IPS-11a (cell line): ENCODE data around the gene C19orf25.
A peak's percentile ranks its signal among the peaks of the same experiment; 100 is the strongest.

Source experiments
- H3K4me3 ChIP-seq: one replicate; pipeline ENCODE4 v1.5.1; 2013; ENCODE audit warnings: low read depth, low read length, control low read depth

Gene C19orf25

DNA sequence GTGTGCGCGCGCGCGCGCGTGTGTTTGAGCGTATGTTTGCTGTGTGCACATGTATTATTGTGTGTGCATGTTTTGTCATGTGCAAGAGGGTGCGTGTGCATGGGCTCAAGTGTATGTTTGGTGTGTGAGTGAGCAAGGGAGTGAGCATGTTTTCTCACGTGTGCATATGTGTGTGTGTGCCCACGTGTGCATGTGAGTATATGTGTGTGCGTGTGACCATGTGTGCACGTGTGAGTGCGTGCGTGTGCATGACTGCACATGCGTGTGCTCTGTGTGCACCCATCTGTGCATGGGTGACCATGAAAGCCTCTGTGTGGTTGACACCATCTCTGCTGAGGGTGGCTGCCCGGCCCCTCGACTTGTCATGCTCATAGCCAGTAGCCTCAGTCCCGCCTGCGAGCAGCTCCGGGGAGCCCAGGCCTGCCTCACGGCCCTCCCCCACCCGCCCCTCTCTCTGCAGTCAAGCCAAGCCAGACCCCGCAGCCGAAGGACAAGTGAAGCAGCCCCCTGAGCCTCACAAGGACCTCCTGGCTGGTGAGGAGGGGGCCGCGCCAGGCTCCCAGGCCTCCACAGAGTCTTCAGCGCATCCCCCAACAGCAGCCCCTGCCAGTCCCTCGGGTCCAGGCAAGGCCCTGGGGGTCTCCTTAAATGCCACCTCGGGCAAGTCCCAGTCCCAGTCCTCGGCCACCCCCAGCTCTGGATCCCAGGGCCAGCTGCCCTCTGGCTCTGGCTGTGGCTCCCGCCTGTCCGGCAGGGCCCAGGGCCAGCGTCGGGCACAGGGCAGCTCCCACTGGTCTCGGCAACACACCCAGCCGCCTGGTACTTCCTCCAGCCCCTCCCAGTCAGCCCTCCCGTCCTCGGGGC is 17.9 kb upstream of the C19orf25 start:
- H3K4me3 ChIP-seq: no peak overlapping the region

DNA sequence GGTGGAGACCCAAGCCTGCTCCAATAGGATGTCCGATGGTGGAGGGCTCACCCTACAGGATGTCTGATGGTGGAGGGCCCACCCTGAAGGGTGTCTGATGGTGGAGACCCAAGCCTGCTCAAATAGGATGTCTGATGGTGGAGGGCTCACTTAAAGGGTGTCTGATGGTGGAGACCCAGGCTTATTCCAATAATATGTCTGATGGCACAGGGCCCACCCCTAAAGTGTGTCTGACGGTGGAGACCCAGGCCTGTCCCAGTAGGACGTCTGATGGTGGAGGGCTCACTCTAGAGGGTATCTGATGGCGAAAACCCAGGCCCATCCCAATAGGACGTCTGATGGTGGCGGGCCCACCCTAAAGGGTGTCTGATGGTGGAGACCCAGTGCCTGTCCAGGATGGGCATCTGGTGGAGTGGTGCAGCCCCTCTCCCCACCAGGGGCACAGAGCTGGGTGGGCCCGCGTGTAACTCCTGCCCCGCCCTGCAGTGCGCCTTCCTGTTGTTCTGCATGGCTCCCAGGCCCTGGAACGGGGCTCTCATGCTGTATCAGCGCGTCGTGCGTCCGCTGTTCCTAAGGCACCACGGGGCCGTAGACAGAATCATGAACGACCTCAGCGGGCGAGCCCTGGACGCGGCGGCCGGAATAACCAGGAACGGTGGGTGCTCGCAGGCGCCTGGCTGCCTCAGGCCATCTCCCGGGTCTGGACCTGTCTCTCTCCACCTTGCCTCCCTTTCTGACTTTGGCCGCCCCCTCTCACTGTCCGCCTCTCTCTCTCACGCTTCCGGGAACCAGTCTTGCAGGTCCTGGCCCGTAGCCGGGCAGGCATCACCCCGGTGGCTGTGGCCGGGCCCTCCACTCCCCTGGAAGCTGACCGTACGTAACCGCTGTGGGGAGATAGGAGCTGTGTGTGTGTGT is 17.0 kb upstream of the C19orf25 start:
- H3K4me3 ChIP-seq: no peak overlapping the region

GRCh38 chr19:1495051-1495798 is 16.2 kb upstream of the C19orf25 start:
- no peak overlapping the region for H3K4me3 ChIP-seq

DNA sequence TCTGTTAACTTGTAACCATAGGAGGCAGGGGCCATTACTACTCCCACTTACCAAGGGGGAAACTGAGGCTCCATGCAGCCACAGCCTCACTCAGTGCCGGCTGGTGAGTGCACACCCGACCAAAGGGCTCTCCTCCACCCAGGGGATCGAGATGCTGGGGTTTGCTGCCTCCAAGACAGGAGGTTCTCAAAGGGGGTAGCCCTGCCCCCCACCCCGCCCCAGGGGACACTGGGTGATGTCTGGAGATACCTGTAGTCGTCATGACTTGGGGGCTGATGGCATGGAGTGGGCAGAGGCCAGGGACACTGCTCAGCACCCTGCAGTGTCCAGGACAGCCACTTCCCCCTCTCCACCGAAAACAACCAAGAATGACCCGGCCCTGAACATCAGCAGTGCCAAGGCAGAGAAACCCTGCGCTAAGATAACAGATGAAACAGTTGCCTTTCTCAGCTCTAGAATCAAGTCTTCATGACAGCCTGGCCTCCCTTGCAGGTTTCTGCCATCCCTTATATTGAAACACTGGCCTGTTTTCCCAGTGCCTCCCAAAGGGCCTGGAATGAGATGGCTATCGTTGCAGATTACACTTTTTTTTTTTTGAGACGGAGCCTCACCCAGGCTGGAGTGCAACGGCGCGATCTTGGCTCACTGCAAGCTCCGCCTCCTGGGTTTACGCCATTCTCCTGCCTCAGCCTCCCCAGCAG is 15.2 kb upstream of the C19orf25 start:
- H3K4me3 ChIP-seq: no peak overlapping the region

DNA sequence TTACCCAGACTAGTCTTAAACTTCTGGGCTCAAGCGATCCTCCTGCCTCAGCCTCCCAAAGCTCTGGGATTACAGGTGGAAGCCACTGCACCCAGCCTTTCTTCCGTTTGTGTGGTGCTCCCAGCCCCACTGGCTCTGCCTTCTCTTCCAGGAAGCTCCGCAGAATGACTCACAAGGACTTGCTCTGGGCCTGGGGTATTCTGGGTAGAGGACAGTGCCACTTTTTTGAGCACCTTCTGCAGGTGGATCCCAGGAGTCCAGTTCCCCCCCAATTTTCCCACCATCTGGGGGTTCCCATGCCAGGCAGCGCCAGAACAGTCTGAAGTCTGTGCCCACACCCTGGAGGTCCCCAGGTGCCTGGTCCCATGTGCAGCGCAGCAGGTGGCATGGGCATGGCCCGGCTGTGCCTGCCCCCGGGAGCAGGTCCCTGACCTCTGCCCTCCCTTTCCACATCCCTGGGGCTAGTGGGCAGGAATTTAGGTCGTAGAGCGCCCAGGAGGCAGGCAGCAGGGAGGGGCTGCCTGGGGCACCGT is 13.5 kb upstream of the C19orf25 start:
- H3K4me3 ChIP-seq: no peak overlapping the region

- H3K4me3 ChIP-seq: peak overlapping the region; percentile 57
Observed at GRCh38 chr19:1491849-1492170, 12.8 kb upstream of the C19orf25 start.

- peak within 1 kb of the TSS; percentile 59 for H3K4me3 ChIP-seq
Observed at GRCh38 chr19:1491114-1491848, 12.3 kb upstream of the C19orf25 start, which contains the start of gene REEP6. REEP6 (plus strand) TSS chr19:1491181; CDS start chr19:1491270, 89 bp downstream.

DNA sequence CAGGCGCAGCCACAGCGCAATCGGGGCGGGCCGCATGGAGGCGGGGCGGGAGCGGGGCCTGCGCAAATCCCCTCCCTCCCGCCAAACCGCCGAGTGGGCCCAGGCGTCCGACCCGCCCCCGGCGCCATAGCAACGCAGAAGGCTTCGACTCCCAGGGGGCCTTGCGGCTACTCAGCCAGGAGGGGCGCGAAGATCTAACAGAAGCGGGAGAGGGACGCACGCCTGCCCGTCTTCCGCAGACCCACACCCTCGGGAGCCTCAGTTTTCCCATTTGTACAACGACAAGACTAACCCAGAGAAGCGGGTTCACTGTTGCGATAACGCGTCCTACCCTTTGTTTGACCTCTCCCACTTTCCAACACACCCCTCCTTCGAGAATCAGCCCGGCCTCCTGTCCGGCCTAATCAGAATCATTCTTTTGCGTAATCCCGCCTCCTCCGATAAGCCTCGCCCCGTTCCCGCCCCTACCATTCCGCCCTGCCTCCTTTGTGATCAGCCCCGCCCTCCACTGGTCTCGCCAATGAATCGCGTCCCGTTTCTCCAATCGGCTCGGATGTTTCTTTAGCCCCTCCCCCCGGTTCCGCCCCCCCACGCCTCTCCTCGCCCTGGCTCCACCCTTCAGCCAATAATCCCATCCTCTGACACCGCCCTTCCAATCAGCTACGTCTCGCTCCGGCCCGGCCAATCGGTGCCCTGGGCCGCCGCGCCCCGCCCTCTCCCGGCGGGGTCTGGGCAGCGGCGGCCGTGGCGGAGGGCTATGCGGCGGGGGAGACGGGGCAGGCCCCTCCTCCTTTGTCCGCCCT is 11.5 kb upstream of the C19orf25 start, which contains the start of gene PCSK4:
TSS of gene PCSK4 (minus strand) at position 40 of the 803 bp plus-strand sequence. CDS start at position 36, 4 bp downstream.
- peak within 1 kb of the TSS; percentile 59 for H3K4me3 ChIP-seq

DNA sequence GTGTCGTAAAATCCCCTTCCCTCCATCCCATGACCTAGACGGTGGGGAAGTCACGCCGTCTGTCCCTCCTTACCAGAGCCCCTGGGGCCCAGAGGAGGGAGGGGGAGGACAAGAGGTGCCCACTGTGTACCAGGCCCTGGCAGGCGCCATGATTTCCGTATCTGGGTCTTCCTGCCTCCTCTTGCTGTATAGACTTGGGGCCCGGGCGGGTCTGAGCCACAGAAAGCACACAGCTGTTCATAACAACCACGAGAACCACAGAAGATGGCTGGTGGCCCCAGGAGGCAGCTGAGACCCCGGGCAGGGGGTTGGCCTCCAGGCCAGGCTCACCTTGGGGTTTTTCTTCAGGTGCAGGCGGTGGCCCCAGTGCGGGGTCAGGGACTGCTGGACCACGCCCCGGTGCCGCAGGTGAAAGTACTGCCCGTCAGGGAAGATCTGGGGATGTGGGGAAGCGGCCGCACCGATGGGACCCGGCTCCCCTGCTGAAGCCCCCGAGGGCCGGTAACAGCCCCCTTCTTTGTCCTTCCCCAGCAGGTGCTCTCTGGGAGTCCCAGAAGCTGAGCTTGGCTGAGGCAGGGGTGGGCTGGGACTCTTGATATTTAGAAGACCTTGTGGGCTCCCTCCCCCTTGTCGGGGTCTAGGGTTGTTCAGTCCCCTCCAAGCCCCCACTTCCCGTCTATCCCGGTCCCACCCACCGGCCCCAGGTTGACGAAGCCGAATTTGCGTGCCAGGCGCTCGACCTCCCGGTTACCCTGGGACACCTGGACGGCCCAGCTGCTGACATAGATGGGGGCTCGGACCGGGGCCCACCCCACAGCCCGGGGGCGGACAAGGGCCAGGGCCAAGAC is 10.7 kb upstream of the C19orf25 start:
- H3K4me3 ChIP-seq: peak overlapping the region; percentile 59

DNA sequence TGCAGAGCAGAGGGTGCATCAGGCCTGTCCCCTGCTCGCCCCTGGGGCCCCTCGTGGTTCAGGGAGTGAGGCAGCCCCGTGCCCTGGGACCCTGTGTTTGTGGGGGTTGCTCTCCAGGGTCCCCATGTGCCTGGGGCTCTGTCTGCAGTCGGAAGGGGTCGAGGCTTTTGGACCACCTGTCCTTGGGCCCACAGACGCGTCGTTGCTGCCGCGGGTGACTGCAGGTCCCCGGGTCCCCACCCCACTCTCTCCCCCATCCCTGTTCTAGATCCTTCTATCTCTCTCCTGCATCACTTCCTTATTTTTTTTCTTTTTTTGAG is 9.2 kb upstream of the C19orf25 start:
- no peak overlapping the region for H3K4me3 ChIP-seq

DNA sequence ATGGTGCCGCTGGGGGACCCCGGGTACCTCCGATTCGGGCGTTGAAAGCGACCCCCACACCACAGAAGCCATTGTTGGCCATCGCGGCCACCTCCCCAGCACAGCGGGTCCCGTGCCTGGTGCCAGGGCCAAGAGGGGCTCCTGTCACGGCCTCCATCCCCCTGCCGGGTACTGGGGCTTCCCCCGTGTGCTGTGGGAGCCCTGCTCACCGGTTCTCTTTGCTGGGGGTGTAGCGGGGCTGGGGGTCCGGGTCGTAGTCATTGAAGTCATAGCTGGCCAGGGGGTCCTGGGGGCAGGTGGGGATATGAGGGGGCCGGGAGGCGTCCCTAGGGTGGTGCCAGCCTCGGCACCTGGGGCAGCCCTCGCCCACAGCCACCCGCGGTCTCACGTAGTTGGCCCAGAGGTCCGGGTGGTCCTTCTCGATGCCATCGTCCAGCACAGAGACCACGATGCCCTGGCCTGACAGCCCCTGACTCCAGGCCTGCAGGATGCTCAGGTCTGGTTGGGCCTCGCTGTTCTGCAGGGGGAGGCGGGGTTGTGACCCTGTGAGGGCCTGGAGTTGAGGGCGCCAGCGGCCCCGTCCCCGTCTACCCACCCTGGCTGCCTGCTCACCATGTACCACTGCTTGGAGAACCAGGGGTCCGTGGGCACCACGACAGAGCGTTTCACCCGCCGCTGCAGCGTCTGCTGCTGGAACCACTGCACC is 8.7 kb upstream of the C19orf25 start:
- no peak overlapping the region for H3K4me3 ChIP-seq

DNA sequence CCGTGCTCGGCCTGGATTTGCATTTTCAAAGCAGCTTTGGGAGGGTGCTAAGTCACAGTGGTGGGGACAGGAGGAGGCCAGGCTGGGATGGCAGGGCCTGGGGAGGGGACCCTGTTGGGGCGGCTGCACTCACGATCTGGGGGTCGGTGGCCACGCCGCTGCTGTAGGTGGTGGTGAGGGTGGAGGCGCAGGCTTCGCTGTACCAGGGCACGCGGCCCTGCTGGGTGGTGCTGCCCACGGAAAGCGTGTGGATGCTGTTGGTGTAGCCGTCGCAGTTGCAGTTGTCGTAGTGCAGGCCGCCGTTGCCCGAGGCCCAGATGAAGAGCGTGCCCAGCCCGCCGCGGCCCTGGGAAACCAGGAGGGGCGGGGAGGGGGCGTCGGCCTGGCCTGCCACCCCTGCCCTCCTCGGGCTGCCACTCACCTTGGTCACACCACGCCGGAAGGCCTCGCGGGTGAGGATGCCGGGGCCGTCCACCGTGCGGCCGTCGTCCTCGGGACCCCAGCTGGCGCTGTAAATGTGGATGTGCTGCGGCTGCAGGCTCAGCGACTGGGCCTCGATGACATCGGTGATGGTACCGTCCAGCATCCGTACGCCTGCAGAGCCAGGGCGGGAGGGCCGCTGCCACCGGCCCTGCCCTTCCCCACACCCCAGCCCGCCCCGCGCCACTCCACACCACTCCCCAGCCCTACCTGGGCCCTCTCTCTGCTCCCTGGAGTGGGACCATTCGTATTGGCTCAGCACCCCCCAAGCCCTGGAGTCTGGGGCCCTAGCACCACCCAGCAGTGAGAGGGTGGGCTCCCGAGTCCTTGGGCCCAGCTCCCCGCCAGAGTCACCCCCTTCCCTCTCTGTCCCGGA is 7.9 kb upstream of the C19orf25 start:
- H3K4me3 ChIP-seq: no peak overlapping the region

DNA sequence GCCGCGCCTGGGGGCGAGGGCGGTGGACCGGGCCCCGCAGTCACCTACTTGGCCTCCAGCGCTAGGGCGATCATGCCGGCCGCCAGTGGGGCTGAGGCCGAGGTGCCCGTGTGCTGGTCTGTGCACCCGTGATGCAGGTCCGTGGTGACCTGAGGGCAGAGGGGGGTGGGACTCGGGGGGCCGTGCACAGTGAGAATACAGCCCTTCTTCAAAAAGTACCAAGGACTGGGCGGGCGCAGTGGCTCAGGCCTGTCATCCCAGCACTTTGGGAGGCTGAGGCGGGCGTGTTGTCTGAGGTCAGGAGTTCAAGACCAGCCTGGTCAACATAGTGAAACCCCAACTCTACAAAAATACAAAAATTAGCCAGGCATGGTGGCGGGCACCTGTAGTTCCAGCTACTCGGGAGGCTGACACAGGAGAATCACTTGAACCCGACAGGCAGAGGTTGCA is 5.0 kb upstream of the C19orf25 start:
- H3K4me3 ChIP-seq: no peak overlapping the region

GRCh38 chr19:1483131-1483978 is 4.3 kb upstream of the C19orf25 start:
- no peak overlapping the region for H3K4me3 ChIP-seq

DNA sequence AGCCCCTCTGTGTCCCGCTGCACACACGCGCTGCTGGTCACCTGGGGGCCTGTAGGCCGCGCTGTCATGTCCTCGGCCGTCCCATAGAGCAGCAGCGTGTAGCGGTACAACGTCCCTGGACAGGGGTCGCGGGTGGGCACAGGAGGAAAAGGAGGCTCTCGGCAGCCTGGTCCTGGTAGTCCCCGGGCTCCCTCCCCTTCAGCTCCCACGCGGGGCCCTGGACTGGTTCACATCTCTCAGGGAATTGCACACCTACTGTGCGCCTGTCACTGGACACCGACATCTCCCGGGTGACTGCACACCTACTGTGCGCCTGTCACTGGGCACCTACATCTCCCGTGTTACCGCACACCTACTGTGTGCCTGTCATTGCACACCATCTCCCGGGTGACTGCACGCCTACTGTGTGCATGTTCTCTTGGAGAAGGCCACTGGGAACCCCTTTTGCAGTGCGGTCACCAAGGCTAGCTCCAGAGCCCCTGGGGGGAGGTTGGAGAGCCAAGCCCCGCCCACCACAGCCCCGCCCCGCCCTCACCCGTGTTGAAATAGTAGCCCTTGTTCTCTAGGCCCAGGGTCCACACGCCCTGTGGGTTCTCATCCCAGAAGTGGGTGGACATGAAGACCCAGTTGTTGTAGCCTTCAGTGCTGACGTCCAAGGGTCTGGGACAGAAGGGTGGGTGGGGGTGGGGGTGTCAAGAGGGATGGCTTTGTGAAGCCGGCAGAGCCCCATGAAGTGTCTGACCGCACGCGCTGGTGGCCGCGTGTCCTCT is 3.5 kb upstream of the C19orf25 start:
- H3K4me3 ChIP-seq: no peak overlapping the region
